ENCODE data around the gene FAM227B.
"Not testable (repeated sequence)": the region's sequence is repeated elsewhere in the genome, so short reads cannot be mapped to it uniquely, and the experiment has no call there.

- TF ChIP-seq CTCF, POLR2A (IDR thresholded peaks at IDR 0.05): not testable (repeated sequence)
These were observed 45.9 kb upstream of the FAM227B start for GRCh38 chr15:49666486-49666885.

All from thyroid gland (tissue), 4 donors.